SK-N-SH (cell line): ENCODE results near the gene KMO. TPM values are rescaled to one million over a fixed set of nuclear protein-coding genes. Genes with fewer than 3 reads are reported as not detected.

ENCODE experiments used
- CTCF ChIA-PET: fragments of 300-600, 350-600 bp; formaldehyde crosslinking; extraction: SDS; loops from one replicate; lab custom pipeline; 2021; lab: Yijun Ruan, JAX
- POLR2A ChIA-PET: fragments of 350-600 bp; sonication (Branson Sonifier 250); formaldehyde crosslinking; extraction: SDS; loops from one replicate; lab custom pipeline; 2020; ENCODE audit warnings: antibody characterized with exemption, inconsistent platforms; lab: Yijun Ruan, JAX
- DNase-seq: peaks from one replicate; pipeline ENCODE4 v3.0.0; 2012
- H2AFZ ChIP-seq: fragments of 200-600 bp; sonication (generic); 2 replicates; pipeline ENCODE4 v1.8.1; 2016; ENCODE audit warnings: antibody characterized with exemption, mild to moderate bottlenecking, low read depth
- H3F3A ChIP-seq: fragments of 200-600 bp; sonication (generic); replicated peaks from 2 replicates; pipeline ENCODE3; 2016; ENCODE audit warnings: antibody characterized with exemption, mild to moderate bottlenecking; ENCODE audit not compliant: insufficient read depth
- H3K27ac ChIP-seq, 2 experiments: fragments of 200-500 bp in 1 of 2; fragments of 200-600 bp in 1 of 2; sonication (Bioruptor generic) in 1 of 2; sonication (generic), shearing (Covaris generic) in 1 of 2; 2 replicates each; pipeline versions ENCODE4 v1.5.1 to v1.6.1; 2014 to 2016; ENCODE audit warnings: low read depth in 2 of 2, inconsistent platforms in 1 of 2, low read length in 1 of 2, mild to moderate bottlenecking in 1 of 2, mixed read lengths in 1 of 2
- H3K27me3 ChIP-seq: fragments of 200-600 bp; sonication (generic), shearing (Covaris generic); 2 replicates; pipeline ENCODE4 v1.6.1; 2016; ENCODE audit warnings: mixed run types; ENCODE audit not compliant: insufficient read depth
- H3K36me3 ChIP-seq, 2 experiments: fragments of 200-500 bp in 1 of 2; fragments of 200-600 bp in 1 of 2; sonication (Bioruptor generic) in 1 of 2; sonication (generic) in 1 of 2; replicated peaks in 1 of 2; 2 replicates each; pipeline versions ENCODE3 to v1.5.1; 2014 to 2016; ENCODE audit warnings: low read length in 1 of 2, mild to moderate bottlenecking in 1 of 2; ENCODE audit not compliant: insufficient read depth in 2 of 2, control insufficient read depth in 1 of 2
- H3K4me1 ChIP-seq, 2 experiments: fragments of 200-500 bp in 1 of 2; fragments of 200-600 bp in 1 of 2; sonication (Bioruptor generic) in 1 of 2; sonication (generic), shearing (Covaris generic) in 1 of 2; 2 replicates each; pipeline versions ENCODE4 v1.5.1 to v1.6.1; 2014 to 2016; ENCODE audit warnings: low read depth in 1 of 2, low read length in 1 of 2, mixed run types in 1 of 2; ENCODE audit not compliant: insufficient read depth in 2 of 2, control insufficient read depth in 1 of 2
- H3K4me2 ChIP-seq: fragments of 200-600 bp; sonication (generic), shearing (Covaris generic); 2 replicates; pipeline ENCODE4 v1.6.1; 2017; ENCODE audit warnings: mixed run types
- H3K4me3 ChIP-seq, 2 experiments: fragments of 200-500 bp in 1 of 2; fragments of 200-600 bp in 1 of 2; sonication (Bioruptor generic) in 1 of 2; sonication (generic), shearing (Covaris generic) in 1 of 2; 2 replicates each; pipeline versions ENCODE4 v1.5.1 to v1.8.1; 2014 to 2016; ENCODE audit warnings: low read depth in 2 of 2, inconsistent platforms in 1 of 2, low read length in 1 of 2, mild to moderate bottlenecking in 1 of 2, mixed read lengths in 1 of 2, moderate library complexity in 1 of 2
- H3K79me2 ChIP-seq: fragments of 200-600 bp; sonication (generic); 2 replicates; pipeline ENCODE4 v1.8.1; 2017; ENCODE audit warnings: mild to moderate bottlenecking; ENCODE audit not compliant: insufficient read depth
- H3K9ac ChIP-seq: fragments of 200-600 bp; sonication (generic); 2 replicates; pipeline ENCODE4 v1.6.1; 2017; ENCODE audit warnings: mixed run types
- H3K9me2 ChIP-seq: fragments of 200-600 bp; sonication (generic); 2 replicates; pipeline ENCODE4 v1.6.1; 2017; ENCODE audit warnings: mixed run types
- H3K9me3 ChIP-seq: fragments of 200-600 bp; sonication (generic); 2 replicates; pipeline ENCODE4 v1.6.1; 2017; ENCODE audit warnings: mixed run types, mild to moderate bottlenecking, moderate library complexity
- H4K20me1 ChIP-seq: fragments of 200-600 bp; sonication (generic); 2 replicates; pipeline ENCODE4 v1.6.1; 2017; ENCODE audit warnings: mild to moderate bottlenecking, mixed run types; ENCODE audit not compliant: insufficient read depth
- CHD2 ChIP-seq: fragments of 150-350 bp; IDR thresholded peaks from 2 replicates; pipeline ENCODE4 v1.6.1; 2018; ENCODE audit warnings: low read length; ENCODE audit not compliant: partially characterized antibody
- FOSL2 ChIP-seq: IDR thresholded peaks from 2 replicates; pipeline ENCODE4 v1.4.0; 2012; ENCODE audit warnings: low read depth, mild to moderate bottlenecking, moderate library complexity, borderline replicate concordance
- FOXJ3 ChIP-seq: sonication (generic); formaldehyde crosslinking; IDR thresholded peaks from 2 replicates; pipeline ENCODE4 v1.5.1; 2020; ENCODE audit warnings: mild to moderate bottlenecking, missing genetic modification reagents
- FOXM1 ChIP-seq: IDR thresholded peaks from 2 replicates; pipeline ENCODE4 v1.4.0; 2012; ENCODE audit warnings: low read depth, mild to moderate bottlenecking
- GABPA ChIP-seq: IDR thresholded peaks from 2 replicates; pipeline ENCODE4 v1.4.0; 2012; ENCODE audit warnings: low read depth, mild to moderate bottlenecking
- GATA2 ChIP-seq: sonication (generic); formaldehyde crosslinking; IDR thresholded peaks from 2 replicates; pipeline ENCODE4 v1.5.0; 2020; ENCODE audit warnings: mild to moderate bottlenecking, missing genetic modification reagents
- MAX ChIP-seq: IDR thresholded peaks from 2 replicates; pipeline ENCODE4 v1.4.0; 2012; ENCODE audit warnings: low read depth
- MEF2A ChIP-seq: IDR thresholded peaks from 2 replicates; pipeline ENCODE4 v1.4.0; 2012; ENCODE audit warnings: low read depth, borderline replicate concordance
- MXI1 ChIP-seq: IDR thresholded peaks from 2 replicates; pipeline ENCODE4 v1.6.1; 2012; ENCODE audit warnings: mild to moderate bottlenecking, low read depth, low read length, improper control_type of control experiment
- REST ChIP-seq: IDR thresholded peaks from 2 replicates; pipeline ENCODE4 v1.6.1; 2012; ENCODE audit warnings: mild to moderate bottlenecking, low read depth, low read length, moderate library complexity
- RFX5 ChIP-seq: IDR thresholded peaks from 2 replicates; pipeline ENCODE4 v1.6.1; 2012; ENCODE audit warnings: mild to moderate bottlenecking, improper control_type of control experiment, low read length
- RXRA ChIP-seq: IDR thresholded peaks from 2 replicates; pipeline ENCODE4 v1.4.0; 2012; ENCODE audit warnings: low read depth, mild to moderate bottlenecking, borderline replicate concordance
- SIN3A ChIP-seq: IDR thresholded peaks from 2 replicates; pipeline ENCODE4 v1.6.1; 2012; ENCODE audit warnings: low read depth, mild to moderate bottlenecking, low read length, moderate library complexity, borderline replicate concordance
- TCF12 ChIP-seq: IDR thresholded peaks from 2 replicates; pipeline ENCODE4 v1.4.0; 2012
- TEAD4 ChIP-seq: IDR thresholded peaks from 2 replicates; pipeline ENCODE4 v1.4.0; 2012; ENCODE audit warnings: mild to moderate bottlenecking, borderline replicate concordance; ENCODE audit not compliant: insufficient read depth
- YY1 ChIP-seq: IDR thresholded peaks from 2 replicates; pipeline ENCODE4 v1.4.0; 2012; ENCODE audit warnings: low read depth, mild to moderate bottlenecking
- ZBTB33 ChIP-seq: IDR thresholded peaks from 2 replicates; pipeline ENCODE4 v1.4.0; 2012; ENCODE audit warnings: low read depth, borderline replicate concordance
- WGBS: methylation state at CpG from one replicate; pipeline ENCODE4 v1.1.6; 2017; ENCODE audit warnings: low lambda C conversion rate; 5-methylcytosine and 5-hydroxymethylcytosine counted together
- polyA plus RNA-seq, 3 experiments: library from polyadenylated mRNA; depleted of rRNA; stranded (reverse); fragments of >200 nt; gene quantifications; 2 replicates each; pipeline ENCODE4 v1.2.3, GENCODE V29; 2012
- TF ChIP-seq, protein P1 (sequence below): fragments of 150-350 bp; IDR thresholded peaks from 2 replicates; pipeline ENCODE4 v1.6.1; 2017; ENCODE audit warnings: antibody characterized with exemption, low read length, low read depth, borderline replicate concordance

KMO gene
- polyA plus RNA-seq, 1 of the 3 experiments (the other 2 are of a cell fraction): not detected

DNA sequence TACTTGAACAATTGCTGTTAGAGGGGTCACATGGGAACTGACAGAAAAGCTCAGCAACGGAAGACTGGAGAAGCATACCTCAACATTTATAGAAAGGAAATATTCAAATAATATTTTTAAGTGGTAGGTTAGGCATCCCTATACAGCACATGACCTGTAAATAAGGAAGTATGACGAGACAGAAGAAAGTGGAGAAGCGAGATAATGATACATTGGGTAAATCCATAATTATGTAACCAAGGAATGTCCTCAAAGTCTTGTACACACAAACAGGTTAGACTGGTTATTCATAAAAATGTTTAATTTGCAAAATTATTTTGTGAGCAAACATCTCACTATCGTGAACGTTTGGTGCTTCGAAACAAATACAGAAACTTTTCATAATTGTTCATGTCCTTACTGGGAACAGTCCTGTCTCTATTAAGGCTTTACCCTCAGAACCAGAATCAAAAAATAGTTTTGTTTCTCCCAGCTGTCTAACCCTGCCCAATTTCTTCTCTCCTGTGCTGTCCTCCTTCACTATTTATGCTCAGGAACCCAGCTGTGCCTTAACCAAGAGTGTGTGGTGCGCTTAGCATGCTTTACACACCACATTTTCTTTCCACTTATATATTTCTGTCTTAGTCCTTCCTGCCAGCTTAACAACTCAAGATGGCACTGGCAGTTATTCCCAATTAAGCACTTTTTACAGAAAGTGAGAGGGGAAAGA lies 10.2 kb downstream of the KMO start:
- no peaks in the 10 kb centered on the region for H3K79me2 ChIP-seq
- no peak for DNase-seq
- H3F3A ChIP-seq: no peaks in the 10 kb centered on the region
- H3K36me3 ChIP-seq: no peaks in the 10 kb centered on the region
- no peaks in the 10 kb centered on the region for H3K9me3 ChIP-seq
- ChIA-PET CTCF (no interaction called here), POLR2A (no interaction called here)
- TF ChIP-seq MAX: no peak
- no peak for TF ChIP-seq MEF2A
- TF ChIP-seq FOXJ3 (CRISPR knock-in tag): no peak
- no peak for TF ChIP-seq MXI1
- TF ChIP-seq RFX5: no peak
- no peak for TF ChIP-seq FOXM1
- no peak for TF ChIP-seq GATA2 (CRISPR knock-in tag)
- no peak overlapping the region for H3K4me3 ChIP-seq
- no peaks in the 10 kb centered on the region for H4K20me1 ChIP-seq
- no peak overlapping the region for H3K9ac ChIP-seq
- H3K4me2 ChIP-seq: no peak overlapping the region
- H3K27ac ChIP-seq: no peak overlapping the region
- H3K9me2 ChIP-seq: no peaks in the 10 kb centered on the region
- no peak overlapping the region for H2AFZ ChIP-seq
- H3K27me3 ChIP-seq: no peaks in the 10 kb centered on the region
- 73% methylated on average over 7 of the region's 7 CpGs for WGBS
- no peaks in the 10 kb centered on the region for H3K4me1 ChIP-seq

GRCh38 chr1:241548008-241548407 lies 15.8 kb downstream of the KMO start:
- Histone ChIP-seq H4K20me1 (no peaks in the 10 kb centered on the region), H3K36me3 (no peaks in the 10 kb centered on the region), H3K79me2 (no peaks in the 10 kb centered on the region), H3K4me3 (no peak overlapping the region), H3K9ac (no peak overlapping the region), H3K9me3 (no peaks in the 10 kb centered on the region), H3F3A (no peaks in the 10 kb centered on the region), H3K9me2 (no peaks in the 10 kb centered on the region), H3K4me2 (no peak overlapping the region), H3K27me3 (no peaks in the 10 kb centered on the region), H3K27ac (no peak overlapping the region), H2AFZ (no peak overlapping the region), H3K4me1 (no peaks in the 10 kb centered on the region)
- ChIA-PET CTCF (no interaction called here), POLR2A (no interaction called here)
- no peak for DNase-seq
- 50% methylated on average over 2 of the region's 2 CpGs for WGBS
- TF ChIP-seq GABPA: no peak
- no peak for TF ChIP-seq MAX
- TF ChIP-seq REST: no peak
- TF ChIP-seq, protein P1, sequence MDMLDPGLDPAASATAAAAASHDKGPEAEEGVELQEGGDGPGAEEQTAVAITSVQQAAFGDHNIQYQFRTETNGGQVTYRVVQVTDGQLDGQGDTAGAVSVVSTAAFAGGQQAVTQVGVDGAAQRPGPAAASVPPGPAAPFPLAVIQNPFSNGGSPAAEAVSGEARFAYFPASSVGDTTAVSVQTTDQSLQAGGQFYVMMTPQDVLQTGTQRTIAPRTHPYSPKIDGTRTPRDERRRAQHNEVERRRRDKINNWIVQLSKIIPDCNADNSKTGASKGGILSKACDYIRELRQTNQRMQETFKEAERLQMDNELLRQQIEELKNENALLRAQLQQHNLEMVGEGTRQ: no peak
- no peak for TF ChIP-seq MEF2A
- no peak for TF ChIP-seq MXI1
- no peak for TF ChIP-seq FOSL2
- no peak for TF ChIP-seq SIN3A
- no peak for TF ChIP-seq ZBTB33
- TF ChIP-seq TCF12: no peak
- TF ChIP-seq TEAD4: no peak
- TF ChIP-seq CHD2: no peak
- TF ChIP-seq YY1: no peak
- no peak for TF ChIP-seq RXRA
